ENCODE measurements around the gene EDDM3A.

DNA sequence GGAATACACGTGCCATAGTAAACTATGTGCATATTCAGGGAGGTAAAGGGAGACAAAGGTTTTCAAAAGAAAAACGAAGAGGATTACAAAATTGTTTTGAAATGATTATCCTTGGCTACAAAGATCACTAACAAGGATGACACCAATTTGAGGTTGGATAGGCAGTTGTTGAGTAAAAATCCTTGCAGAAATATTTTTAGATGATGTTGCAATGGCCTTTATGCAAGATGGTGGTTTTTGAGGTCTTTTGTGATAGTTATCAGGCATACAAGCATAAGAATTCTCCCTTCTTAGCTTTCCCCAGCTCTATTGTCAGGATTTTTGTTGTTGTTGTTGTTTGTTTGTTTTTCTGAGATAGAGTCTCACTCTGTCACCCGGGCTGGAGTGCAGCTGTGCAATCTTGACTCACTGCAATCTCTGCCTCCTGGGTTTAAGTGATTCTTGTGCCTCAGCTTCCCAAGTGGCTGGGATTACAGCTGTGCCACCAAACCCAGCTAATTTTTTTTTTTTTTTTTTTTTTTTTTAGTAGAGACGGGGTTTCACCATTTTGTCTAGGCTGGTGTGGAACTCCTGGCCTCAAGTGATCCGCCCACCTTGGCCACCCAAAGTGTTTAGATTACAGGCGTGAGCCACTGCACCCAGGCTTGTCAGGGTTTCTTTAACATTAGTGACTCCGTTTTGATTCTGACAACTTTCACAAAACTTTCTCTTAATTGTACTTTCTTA is 49.1 kb downstream of the EDDM3A start:
- no peak for TF ChIP-seq ZNF496 (CRISPR knock-in tag; IDR thresholded peaks at IDR 0.05; ENCODE audit: insufficient replicate concordance)
- TF ChIP-seq CREB1 (IDR thresholded peaks at IDR 0.05): no peak
- no peak for TF ChIP-seq CREB1 (CRISPR knock-in tag; IDR thresholded peaks at IDR 0.05)
- TF ChIP-seq ARID2 (CRISPR knock-in tag; IDR thresholded peaks at IDR 0.05; ENCODE audit: borderline replicate concordance): no peak
- no peak for TF ChIP-seq RBM39 (IDR thresholded peaks at IDR 0.05; ENCODE audit: low read depth, low read length, poor library complexity, severe bottlenecking)
- TF ChIP-seq POLR2A (IDR thresholded peaks at IDR 0.05; ENCODE audit: insufficient read depth in 1 of 2, low read depth in 2 of 2, low read length in 2 of 2): no peak
- no peak for TF ChIP-seq SP2 (CRISPR knock-in tag; IDR thresholded peaks at IDR 0.05)
- TF ChIP-seq, protein P1, sequence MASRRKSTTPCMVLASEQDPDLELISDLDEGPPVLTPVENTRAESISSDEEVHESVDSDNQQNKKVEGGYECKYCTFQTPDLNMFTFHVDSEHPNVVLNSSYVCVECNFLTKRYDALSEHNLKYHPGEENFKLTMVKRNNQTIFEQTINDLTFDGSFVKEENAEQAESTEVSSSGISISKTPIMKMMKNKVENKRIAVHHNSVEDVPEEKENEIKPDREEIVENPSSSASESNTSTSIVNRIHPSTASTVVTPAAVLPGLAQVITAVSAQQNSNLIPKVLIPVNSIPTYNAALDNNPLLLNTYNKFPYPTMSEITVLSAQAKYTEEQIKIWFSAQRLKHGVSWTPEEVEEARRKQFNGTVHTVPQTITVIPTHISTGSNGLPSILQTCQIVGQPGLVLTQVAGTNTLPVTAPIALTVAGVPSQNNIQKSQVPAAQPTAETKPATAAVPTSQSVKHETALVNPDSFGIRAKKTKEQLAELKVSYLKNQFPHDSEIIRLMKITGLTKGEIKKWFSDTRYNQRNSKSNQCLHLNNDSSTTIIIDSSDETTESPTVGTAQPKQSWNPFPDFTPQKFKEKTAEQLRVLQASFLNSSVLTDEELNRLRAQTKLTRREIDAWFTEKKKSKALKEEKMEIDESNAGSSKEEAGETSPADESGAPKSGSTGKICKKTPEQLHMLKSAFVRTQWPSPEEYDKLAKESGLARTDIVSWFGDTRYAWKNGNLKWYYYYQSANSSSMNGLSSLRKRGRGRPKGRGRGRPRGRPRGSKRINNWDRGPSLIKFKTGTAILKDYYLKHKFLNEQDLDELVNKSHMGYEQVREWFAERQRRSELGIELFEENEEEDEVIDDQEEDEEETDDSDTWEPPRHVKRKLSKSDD (CRISPR knock-in tag; IDR thresholded peaks at IDR 0.05; ENCODE audit: low read depth): no peak
- TF ChIP-seq FOXM1 (CRISPR knock-in tag; IDR thresholded peaks at IDR 0.05): no peak
- TF ChIP-seq, protein P2, sequence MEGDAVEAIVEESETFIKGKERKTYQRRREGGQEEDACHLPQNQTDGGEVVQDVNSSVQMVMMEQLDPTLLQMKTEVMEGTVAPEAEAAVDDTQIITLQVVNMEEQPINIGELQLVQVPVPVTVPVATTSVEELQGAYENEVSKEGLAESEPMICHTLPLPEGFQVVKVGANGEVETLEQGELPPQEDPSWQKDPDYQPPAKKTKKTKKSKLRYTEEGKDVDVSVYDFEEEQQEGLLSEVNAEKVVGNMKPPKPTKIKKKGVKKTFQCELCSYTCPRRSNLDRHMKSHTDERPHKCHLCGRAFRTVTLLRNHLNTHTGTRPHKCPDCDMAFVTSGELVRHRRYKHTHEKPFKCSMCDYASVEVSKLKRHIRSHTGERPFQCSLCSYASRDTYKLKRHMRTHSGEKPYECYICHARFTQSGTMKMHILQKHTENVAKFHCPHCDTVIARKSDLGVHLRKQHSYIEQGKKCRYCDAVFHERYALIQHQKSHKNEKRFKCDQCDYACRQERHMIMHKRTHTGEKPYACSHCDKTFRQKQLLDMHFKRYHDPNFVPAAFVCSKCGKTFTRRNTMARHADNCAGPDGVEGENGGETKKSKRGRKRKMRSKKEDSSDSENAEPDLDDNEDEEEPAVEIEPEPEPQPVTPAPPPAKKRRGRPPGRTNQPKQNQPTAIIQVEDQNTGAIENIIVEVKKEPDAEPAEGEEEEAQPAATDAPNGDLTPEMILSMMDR (CRISPR knock-in tag; IDR thresholded peaks at IDR 0.05): no peak
- TF ChIP-seq EP300 (IDR thresholded peaks at IDR 0.05; ENCODE audit: low read depth in 2 of 2, low read length in 2 of 2): no peak
- no peak for TF ChIP-seq EP300 (CRISPR knock-in tag; IDR thresholded peaks at IDR 0.05; ENCODE audit: borderline replicate concordance)
